T-helper 2 cell treated with Interferon-gamma antibody and Interleukin-4, amounts not matched to agents 100 ng/mL and 5 ng/mL, for 36 hours (primary cell): ENCODE measurements around the gene EPHA5. TPM values are rescaled to one million over a fixed set of nuclear protein-coding genes. Genes with fewer than 3 reads are reported as not detected.
"Not testable (repeated sequence)": the region's sequence is repeated elsewhere in the genome, so short reads cannot be mapped to it uniquely, and the experiment has no call there.

Source experiments
- intact Hi-C: fragments of 100-400 bp; cut with micrococcal nuclease; formaldehyde crosslinking; loops from one replicate; pipeline ENCODE4 v1.15.1; 2023
- total RNA-seq: library from RNA; stranded (reverse); gene quantifications from 2 replicates; pipeline ENCODE4 v1.2.3, GENCODE V29; 2022

EPHA5 gene
- total RNA-seq, 1 donor from 2014 or later = not detected

DNA sequence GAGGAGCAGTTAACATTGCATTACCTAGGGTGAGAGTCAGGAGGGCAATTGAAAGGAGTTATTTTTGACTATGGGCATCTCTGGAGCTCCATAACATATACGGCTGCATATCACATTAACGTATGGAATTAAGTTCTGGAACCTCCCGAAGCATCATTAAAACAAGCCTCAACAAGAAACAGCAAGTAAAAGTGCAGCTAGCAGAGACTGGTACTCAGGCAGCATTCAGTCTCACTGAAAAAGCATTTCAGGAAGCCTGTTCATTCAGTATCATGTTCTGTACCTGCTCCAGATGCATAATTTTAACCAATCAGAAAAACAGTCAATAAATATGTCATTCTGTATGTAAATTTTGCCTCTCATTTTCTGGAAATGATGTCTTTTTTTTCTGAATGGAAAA, 299.6 kb downstream of the EPHA5 start:
- intact Hi-C loops = no loop called here

GRCh38 chr4:65367306-65367705, 303.0 kb downstream of the EPHA5 start:
- intact Hi-C loops = no loop called here

DNA sequence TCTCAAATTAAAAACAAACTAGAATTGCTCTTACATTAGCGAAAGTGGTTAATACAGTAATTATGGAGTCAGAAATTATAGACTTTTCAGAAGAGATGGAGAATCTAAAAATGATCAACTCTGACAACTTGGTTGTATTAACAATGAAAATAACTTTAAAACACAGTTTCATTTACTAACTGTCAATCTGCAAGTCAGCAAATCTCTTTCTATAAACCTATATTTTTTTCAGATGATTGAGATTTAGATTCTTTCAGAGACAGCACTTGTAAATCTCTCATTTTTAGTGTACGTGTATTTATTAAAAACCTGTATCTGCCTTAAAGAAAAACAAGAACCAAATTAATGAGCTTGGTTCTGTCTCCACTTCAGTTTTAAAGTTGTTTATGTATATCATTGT, 311.4 kb downstream of the EPHA5 start:
- intact Hi-C loops = no loop called here

DNA sequence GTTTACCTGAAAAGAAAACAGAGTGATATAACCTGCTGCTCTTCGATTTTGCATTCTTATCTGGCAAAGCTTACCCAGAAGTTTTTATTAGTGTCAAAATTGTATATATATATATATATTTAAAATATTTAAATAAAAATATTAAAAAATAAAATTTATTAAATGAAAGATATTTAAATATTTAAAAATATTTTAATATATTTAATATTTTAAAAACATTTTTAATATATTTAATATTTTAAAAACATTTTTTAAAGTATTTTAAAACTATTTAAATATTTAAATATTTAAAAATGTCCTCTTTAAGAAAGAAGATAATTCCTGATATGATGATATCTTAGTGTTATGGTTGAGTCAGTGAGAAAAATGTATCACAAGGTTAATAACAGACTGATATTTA, 317.2 kb downstream of the EPHA5 start:
- intact Hi-C loops = no loop called here

DNA sequence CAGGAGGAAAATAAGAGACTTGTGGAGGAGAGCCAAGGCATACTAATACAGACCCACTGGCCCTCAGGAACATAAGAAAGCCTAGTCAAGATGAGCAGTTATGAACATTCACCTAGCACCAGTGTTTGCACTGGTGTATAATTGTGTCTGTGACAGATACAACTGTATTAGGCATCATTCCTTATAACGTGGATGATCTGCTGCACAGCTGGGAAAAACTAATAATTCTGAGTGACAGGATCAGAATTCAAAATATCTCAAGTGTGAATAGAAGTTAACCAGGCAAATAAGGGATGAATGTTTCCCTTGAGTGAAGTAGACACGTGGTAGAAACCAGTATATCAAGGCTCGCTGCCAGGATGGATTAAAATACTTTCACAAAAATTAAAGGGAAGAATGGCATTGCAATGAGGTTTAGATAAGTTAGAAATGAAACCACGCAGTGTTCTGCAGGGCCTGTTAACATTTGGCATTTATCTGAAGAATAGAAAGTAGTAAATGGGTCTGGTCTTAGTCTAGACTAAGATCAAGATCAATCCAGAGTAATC, 325.9 kb downstream of the EPHA5 start:
- intact Hi-C loops = no loop called here

DNA sequence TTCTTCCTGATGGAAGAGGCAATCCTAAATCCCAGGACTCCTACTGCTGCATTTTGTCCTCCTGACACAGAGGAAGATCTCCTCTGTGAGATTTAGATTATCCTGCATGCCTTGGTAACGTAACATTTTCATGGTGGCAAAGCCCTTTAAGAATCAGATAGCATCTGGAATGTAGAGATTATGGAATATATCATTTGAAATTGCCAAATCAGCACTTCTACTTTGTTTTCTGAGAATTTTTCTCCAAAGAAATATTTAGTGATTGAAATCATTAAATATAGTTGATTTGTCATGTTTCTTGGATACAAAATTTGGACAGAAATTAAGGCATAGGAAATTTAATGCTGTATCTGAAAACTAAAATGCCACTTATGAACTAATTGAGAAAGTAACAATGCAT, 326.9 kb downstream of the EPHA5 start:
- intact Hi-C loops = no loop called here

GRCh38 chr4:65341557-65341956, 328.7 kb downstream of the EPHA5 start:
- intact Hi-C loops = no loop called here

DNA sequence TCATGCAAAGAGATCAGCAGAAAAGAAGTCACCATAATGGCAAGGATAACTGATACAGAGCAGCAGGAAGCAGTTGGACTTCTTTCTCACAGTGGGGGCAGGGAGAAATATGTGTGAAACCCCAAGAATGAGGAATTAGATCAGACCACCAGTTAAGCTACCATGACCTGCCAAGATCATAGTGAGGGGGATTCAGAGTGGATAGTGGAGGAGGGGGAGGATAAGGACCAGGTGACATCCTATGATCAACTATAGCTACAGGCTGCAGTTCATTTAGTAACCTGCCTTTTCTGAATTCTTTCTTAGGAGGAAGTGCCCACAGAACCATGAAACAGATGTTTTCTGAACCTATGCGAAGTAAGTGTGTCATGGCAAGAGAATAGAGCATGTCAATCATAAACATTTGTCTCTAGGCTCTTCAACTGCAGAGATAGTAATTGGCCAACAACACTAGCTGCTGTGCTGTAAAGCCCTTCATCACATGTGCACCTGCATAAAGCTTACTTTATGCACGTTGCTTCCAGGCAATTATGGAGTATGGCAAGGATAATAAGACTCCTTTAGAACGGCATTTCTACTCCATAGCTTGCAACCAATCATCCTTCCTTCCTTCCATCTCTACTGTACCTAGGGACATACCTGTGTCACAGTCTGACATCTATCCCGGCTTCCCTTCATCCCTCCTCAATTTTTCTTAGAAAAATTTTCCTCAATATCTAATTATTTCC, 329.7 kb downstream of the EPHA5 start:
- intact Hi-C loops = no loop called here

- intact Hi-C loops = no loop called here
These were observed 332.9 kb downstream of the EPHA5 start for GRCh38 chr4:65337371-65337770.

DNA sequence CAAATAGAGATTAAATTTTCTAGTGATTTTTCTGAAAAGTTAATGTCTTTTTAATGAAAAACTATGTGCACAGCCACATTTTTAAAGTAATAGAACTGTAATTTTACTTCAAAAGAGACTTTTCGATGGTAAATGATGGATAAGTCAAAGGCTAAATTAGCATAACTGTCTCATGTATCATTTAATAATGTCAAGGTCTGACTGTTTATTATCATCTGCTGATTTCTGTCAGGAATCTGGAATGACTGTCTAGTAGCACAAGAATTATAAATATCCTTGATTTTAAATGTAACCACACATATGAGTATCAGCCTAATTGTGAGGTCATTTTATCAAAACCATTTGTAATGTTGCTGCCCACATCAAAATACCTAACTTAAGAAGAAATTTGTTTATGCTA, 333.8 kb downstream of the EPHA5 start:
- intact Hi-C loops = no loop called here

DNA sequence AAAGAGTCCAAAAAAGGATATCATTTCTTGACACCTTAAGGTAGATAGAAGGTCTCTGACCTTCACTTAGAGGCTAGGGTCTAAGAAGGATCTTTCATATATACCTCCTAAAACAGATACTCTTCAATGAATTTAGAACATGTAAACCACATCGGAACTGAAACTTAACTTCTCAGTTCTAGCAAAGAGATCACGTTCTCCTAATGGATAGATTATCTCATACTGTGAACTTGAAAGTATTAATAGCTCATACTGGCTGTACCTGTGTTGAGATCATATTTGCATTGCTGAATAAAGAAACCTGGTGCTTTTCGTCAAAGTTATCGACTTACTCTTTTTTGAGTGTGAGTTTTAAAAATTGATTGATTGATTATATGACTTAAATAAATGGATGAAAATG, 353.8 kb downstream of the EPHA5 start:
- intact Hi-C loops = no loop called here

DNA sequence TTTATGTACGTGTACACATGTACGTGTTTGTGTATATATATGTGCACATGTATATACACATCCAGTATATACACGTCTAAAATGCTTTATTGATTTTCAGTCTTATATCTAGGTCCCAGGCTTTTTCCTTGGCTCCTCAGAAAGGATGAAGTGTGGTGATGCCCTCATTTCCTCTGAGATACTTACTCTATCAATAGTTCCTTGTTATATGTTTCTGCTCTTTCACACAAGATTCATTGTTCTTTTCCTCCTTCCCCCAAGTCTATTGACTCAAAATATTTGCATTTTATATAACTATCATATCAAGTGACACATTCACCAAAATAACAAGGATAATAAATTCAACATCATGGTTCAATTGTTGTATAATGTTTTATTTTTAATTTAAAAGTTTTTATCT, 359.2 kb downstream of the EPHA5 start:
- intact Hi-C loops = no loop called here

- intact Hi-C loops = no loop called here
These were observed 359.7 kb downstream of the EPHA5 start for GRCh38 chr4:65310586-65310985.

DNA sequence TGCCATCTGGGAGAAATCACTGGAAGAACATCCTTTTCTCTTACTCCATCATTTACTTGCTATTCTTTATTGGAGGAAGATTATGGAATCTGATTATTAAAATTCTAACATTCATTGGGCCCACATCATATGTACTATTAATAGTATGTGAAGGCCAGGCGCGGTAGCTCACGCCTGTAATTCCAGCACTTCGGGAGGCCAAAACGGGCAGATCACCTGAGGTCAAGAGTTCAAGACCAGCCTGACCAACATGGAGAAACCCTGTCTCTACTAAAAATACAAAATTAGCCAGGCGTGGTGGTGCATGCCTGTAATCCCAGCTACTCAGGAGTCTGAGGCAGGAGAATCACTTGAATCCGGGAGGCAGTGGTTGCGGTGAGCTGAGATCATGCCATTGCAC, 361.7 kb downstream of the EPHA5 start:
- intact Hi-C loops = not testable (repeated sequence)

DNA sequence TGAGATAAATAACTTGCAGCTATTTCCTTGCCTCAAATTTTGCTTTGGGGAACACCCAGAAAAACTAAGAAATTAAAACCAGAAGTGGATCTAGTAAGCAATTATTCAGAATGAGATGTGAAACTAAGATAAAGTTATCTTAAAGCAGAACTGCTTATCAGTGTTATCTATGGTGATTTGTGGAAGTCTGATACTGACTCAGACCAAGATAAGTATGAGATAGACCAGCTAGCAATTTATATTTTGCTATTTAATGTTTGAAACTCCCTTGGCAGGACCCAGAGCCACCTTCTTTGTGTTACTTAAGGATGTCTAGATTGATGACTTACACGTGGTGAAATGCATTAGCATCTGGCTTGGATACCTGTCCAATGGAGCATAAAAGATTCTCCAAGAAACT, 368.1 kb downstream of the EPHA5 start:
- intact Hi-C loops = no loop called here

GRCh38 chr4:65296246-65296645, 374.0 kb downstream of the EPHA5 start:
- intact Hi-C loops = no loop called here

DNA sequence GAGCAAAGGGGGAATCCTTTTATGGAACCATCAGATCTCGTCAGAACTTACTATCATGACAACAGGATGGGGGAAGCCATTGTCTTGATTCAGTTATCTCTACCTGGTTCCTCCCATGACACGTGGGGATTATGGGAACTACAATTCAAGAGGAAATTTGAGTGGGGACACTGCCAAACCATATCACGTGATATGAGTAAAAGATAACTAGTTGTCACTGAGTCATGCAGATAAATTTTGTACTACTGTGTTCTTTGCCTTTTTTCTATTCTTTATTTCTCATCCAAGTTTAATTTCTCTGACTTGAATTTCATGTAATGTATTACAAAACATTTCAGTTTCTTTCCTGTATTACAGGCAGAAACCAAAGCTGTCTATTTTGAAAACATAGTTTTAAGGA, 383.2 kb downstream of the EPHA5 start:
- intact Hi-C loops = no loop called here
